ENCODE data around the gene PLA2G4C.

The PLA2G4C gene

DNA sequence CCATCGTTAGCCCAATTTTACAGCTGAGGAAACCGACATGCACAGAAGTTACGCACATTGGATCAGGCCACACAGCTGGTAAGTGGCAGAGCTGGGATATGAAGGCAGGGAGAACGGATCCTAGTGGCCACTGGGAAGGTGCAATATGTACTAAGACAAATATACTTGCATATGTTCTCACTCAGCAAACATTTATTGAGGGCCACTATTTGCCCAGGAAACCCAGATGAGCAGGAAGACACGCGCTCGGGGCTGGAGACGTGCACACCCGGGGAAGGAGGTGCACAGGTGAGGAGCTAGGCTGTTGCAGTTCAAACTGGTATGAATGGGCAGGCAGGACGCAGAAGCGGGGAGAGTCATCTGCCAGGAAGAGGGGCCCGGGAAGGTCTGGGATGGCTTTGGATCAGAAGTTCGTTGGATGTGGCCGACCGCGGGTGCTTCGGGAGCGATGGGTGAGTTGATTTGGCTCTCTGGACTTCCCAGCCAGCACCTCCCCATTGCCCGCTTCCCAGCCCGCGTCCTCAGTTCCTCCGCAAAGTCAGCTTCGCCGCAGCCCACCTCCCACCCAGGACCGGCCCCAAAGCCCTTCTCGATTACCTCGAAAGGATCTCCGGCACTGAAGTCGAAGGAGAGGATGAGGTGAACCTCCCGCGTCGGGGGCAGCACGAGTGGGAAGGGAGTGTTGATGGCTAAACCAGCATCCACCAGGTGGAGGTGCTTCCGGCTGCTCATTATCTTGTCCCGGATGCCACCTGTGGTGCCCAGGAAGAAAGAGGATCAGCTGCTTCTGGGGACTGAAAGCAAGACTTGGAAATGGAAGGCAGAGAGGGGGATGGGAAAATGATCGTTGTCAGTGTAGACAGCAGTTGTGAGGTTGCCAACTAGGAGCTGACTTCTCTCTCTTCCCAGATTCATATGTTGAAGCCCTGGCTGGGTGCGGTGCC lies 48.9 kb downstream of the PLA2G4C start:
- ATAC-seq (replicated peaks) (no peak), DNase-seq (no peak)
- Mint-ChIP-seq H3K36me3 (peaks cover 19 to 27% of the 10 kb centered on the region in 2 donors), H3K27me3 (peaks cover 0 to 13% of the 10 kb centered on the region in 2 donors), H3K9me3 (no peaks in the 10 kb centered on the region), H3K4me3 (no peak overlapping the region), H3K4me1 (peaks cover 0 to 3% of the 10 kb centered on the region in 2 donors), H3K27ac (no peak overlapping the region)

DNA sequence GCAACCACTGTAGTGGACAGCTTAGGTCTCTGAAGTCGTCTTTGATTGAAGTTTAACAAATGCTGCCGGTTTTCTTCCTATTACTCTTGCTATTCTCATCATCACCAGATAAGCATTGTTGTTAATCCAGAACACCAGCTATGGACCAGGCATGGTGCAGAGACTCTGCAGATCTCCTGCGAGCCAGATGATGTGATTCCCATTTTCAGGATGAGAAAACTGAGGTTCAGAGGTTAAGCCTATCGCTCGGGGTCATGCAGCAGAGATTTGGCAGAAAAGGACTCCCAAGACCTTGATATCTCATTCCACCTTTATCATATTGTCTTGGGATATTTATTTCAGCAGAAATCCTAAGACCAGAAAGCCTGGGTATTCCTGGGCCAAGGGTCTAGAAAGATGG lies 50.2 kb downstream of the PLA2G4C start:
- H3K9me3 Mint-ChIP-seq = no peaks in the 10 kb centered on the region
- ATAC-seq (replicated peaks) (no peak), DNase-seq (no peak)
- H3K36me3 Mint-ChIP-seq = peaks cover 14 to 21% of the 10 kb centered on the region in 2 donors
- peaks cover 0 to 3% of the 10 kb centered on the region in 2 donors for H3K4me1 Mint-ChIP-seq
- no peak overlapping the region for H3K27ac Mint-ChIP-seq
- H3K4me3 Mint-ChIP-seq = no peak overlapping the region
- peaks cover 0 to 13% of the 10 kb centered on the region in 2 donors for H3K27me3 Mint-ChIP-seq

DNA sequence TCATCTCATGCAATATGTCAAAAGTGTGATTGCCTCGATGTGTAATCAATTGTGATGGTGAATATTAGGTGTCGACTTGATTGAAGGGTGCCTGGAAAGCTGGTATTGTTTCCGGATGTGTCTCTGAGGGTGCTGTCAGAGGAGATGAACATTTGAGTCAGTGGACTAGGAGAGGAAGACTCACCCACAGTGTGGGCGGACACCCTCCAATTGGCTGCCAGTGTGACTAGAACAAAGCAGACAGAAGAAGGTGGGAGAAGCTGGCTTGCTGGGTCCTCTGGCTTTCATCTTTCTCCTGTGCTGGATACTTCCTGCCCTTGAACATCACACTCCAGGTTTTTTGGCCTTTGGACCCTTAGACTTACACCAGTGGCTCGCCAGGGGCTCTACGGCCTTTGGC lies 51.3 kb downstream of the PLA2G4C start:
- H3K4me1 Mint-ChIP-seq = peaks cover 0 to 3% of the 10 kb centered on the region in 2 donors
- H3K27ac Mint-ChIP-seq = no peak overlapping the region
- peaks cover 12 to 20% of the 10 kb centered on the region in 2 donors for H3K36me3 Mint-ChIP-seq
- DNase-seq = no peak
- no peaks in the 10 kb centered on the region for H3K9me3 Mint-ChIP-seq
- H3K4me3 Mint-ChIP-seq = no peak overlapping the region
- no peak for ATAC-seq (replicated peaks)
- peaks cover 0 to 13% of the 10 kb centered on the region in 2 donors for H3K27me3 Mint-ChIP-seq

DNA sequence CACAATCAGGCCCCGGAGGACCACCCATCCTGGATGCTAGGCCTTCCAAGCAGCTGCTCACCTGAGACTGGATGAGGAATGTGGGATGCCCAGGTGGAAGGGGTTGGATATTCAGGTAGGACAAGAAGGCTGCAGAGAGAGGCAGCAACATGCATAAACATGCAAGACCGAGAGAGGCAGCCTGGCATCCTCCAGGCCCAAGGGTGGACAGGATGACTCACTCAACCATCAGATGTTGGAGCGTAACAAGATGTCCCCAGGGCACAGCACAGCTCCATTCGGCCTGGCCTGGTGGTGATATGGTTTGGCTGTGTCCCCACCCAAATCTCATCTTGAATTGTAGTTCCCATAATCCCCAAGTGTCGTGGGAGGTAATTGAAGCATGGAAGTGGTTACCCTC lies 56.8 kb downstream of the PLA2G4C start:
- Mint-ChIP-seq H3K9me3 (peaks cover 4 to 8% of the 10 kb centered on the region in 2 donors), H3K27me3 (no peaks in the 10 kb centered on the region), H3K36me3 (peaks cover 30 to 31% of the 10 kb centered on the region in 2 donors), H3K4me3 (no peak overlapping the region), H3K27ac (no peak overlapping the region), H3K4me1 (no peaks in the 10 kb centered on the region)
- ATAC-seq (replicated peaks) (no peak), DNase-seq (no peak)

DNA sequence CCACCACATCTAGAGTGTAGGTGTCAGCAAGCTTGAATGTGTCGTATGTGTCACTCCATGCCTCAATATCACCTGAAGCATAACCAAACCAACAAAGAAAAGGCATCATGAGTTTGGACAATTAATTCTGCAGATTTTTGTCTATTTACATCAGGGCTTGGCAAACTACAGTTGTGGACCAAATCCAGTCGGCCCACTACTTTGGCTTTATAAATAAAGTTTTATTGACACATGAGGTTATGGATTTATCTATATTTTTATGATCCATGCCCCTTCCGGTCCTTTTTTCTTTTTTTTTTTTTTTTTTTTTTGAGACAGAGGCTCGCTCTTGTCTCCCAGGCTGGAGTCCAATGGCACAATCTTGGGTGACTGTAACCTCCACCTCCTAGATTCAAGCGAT lies 57.5 kb downstream of the PLA2G4C start:
- Mint-ChIP-seq H3K9me3 (peaks cover 4 to 8% of the 10 kb centered on the region in 2 donors), H3K27ac (no peak overlapping the region), H3K4me1 (no peaks in the 10 kb centered on the region), H3K4me3 (no peak overlapping the region), H3K36me3 (peaks cover 31 to 34% of the 10 kb centered on the region in 2 donors), H3K27me3 (no peaks in the 10 kb centered on the region)
- ATAC-seq (replicated peaks) (no peak), DNase-seq (no peak)

DNA sequence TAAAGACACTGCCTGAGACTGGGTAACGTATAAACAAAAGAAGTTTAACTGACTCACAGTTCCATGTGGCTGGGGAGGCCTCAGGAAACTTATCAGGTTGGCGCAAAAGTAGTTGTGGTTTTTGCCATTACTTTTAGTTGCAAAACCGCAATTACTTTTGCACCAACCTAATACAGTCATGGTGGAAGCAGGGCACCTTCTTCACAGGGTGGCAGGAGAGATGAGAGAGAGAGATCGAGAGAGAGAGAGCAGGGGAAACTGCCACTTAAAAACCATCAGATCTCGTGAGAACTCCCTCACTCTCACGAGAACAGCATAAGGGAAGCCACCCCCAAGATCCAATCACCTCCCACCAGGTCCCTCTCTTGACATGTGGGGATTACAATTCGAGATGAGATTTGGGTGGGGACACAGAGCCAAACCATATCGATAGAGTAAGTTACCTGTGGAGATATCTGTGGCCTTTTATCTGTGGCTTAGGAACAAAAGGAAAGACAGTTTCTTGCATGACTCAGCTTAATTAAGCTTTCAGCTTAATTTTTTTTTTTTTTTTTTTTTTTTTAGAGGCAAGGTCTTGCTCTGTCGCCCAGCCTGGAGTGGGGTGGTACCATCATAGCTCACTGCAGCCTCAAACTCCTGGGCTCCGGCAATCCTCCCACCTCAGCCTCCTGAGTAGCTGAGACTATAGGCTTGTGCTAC lies 59.1 kb downstream of the PLA2G4C start:
- ATAC-seq (replicated peaks) (no peak), DNase-seq (no peak)
- Mint-ChIP-seq H3K9me3 (peaks cover 4 to 8% of the 10 kb centered on the region in 2 donors), H3K36me3 (peaks cover 35 to 38% of the 10 kb centered on the region in 2 donors), H3K4me3 (no peak overlapping the region), H3K27me3 (no peaks in the 10 kb centered on the region), H3K27ac (no peak overlapping the region), H3K4me1 (no peaks in the 10 kb centered on the region)

DNA sequence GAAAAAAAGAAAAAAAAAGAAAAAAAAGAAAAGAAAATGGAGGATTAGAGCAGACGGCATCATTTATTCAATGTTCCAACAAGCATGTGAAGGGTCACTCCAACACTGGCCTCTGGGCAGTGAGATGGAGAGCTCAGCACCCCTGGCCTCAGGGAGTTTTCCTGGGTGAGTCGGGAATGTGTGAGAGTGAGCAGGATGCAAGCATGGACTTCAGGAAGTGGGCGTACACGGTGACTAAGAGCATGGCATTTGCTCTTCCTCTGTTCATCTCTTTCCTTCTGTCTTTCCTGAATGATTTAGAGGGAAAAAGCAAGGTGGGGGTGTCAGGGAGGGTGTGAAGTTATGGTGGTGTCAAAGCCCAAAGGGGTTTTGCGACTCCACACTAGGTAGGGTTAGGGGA lies 66.1 kb downstream of the PLA2G4C start:
- Mint-ChIP-seq H3K27ac (no peak overlapping the region), H3K9me3 (peaks cover 4 to 11% of the 10 kb centered on the region in 2 donors), H3K27me3 (peaks cover 31 to 36% of the 10 kb centered on the region in 2 donors), H3K4me1 (no peaks in the 10 kb centered on the region), H3K4me3 (no peak overlapping the region), H3K36me3 (peaks cover 12 to 15% of the 10 kb centered on the region in 2 donors)
- DNase-seq (no peak), ATAC-seq (replicated peaks) (no peak)

DNA sequence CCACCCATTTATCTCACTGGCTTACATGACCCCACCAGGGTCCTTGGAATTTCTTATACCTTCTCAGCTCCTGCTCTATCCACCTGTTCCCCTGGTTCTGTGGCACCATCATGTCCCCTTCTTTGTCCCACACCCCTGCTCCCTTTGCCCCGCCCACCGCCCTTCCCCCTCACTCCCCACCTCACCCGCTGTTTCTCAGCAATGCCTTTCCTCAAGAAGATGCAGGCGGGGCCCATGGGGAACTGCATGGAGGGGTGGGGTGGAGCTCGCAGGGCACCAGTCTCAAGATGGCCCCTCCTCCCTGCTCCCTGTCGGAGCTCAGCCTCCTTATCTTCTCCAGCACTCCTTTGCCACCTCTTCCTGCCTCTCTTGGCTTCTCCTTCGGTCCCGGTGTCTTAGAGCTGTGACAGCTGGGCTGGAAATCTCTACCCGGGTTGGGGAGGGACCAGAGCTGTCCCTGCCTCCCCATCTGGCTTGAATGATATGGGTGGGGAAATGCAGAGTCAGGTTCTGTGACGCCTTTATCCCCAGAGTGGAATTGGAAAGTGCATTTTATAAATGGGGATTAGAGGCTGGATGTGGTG lies 66.8 kb downstream of the PLA2G4C start, which contains the start of gene CABP5:
TSS of gene CABP5 (minus strand) at position 405 of the 584 bp plus-strand sequence. CDS start at position 248, 157 bp downstream.
- ATAC-seq (replicated peaks) (no peak), DNase-seq (no peak)
- Mint-ChIP-seq H3K27me3 (peaks cover 38 to 43% of the 10 kb centered on the region in 2 donors), H3K4me1 (no peaks in the 10 kb centered on the region), H3K4me3 (no peak within 1 kb of the TSS), H3K36me3 (peaks cover 7 to 14% of the 10 kb centered on the region in 2 donors), H3K9me3 (peaks cover 7 to 8% of the 10 kb centered on the region in 2 donors), H3K27ac (no peak within 1 kb of the TSS)

DNA sequence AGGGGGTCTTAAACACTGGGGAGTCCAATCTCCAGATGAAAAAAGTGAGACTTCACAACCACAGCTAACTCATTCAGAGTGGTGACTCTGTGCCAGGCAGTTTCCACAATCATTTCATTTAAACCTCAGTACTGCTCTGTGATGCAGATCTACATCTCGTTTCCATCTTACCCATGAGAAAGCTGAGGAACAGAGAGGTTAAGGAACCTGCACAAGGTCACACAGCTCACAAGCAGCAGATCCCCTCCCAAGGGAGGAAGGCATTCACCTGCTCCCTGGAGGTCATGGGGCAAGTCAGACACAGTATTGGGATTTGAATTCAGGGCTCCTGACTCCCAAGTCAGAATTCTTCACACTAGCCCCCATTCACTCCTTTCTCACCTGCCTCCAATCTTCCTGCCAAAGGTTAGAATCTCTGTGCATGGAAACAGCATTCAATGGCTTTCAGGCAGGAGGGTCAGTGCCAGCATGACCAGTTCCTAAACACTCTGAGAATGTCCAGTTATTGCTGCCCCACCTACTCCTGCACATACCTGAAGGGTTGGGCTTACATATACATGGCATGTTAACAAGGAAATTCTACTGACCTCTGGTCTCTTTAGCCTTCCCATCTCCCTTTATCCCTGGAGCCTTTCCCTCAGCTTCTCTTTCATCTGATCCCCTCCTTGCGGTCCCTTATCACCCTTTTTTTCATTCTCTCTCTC lies 68.6 kb downstream of the PLA2G4C start:
- peaks cover 8% of the 10 kb centered on the region in 2 donors for H3K9me3 Mint-ChIP-seq
- no peak for ATAC-seq (replicated peaks)
- no peak overlapping the region for H3K27ac Mint-ChIP-seq
- H3K27me3 Mint-ChIP-seq = peaks cover 40 to 44% of the 10 kb centered on the region in 2 donors
- no peaks in the 10 kb centered on the region for H3K4me1 Mint-ChIP-seq
- H3K36me3 Mint-ChIP-seq = peaks cover 2 to 8% of the 10 kb centered on the region in 2 donors
- no peak overlapping the region for H3K4me3 Mint-ChIP-seq
- DNase-seq = no peak

DNA sequence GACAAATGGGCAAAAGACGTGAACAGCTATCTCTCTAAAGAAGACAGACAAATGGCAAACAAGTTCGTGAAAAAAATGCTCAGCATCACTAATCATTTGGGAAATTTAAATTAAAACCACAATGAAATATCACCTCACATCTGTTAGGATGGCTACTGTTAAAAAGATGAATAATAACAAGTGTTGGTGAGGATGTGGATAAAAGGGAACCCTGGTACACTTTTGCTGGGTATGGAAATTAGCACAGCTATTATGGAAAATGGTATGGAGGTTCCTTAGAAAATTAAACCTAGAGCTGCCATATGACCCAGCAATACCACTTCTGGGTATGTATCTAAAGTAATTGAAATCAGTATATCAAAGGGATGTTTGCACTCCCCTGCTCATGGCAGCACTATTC lies 73.9 kb downstream of the PLA2G4C start:
- no peaks in the 10 kb centered on the region for H3K4me1 Mint-ChIP-seq
- H3K27me3 Mint-ChIP-seq = peaks cover 39 to 47% of the 10 kb centered on the region in 2 donors
- H3K36me3 Mint-ChIP-seq = peaks cover 2 to 5% of the 10 kb centered on the region in 2 donors
- DNase-seq (no peak), ATAC-seq (replicated peaks) (no peak)
- H3K4me3 Mint-ChIP-seq = no peak overlapping the region
- peaks cover 8 to 9% of the 10 kb centered on the region in 2 donors for H3K9me3 Mint-ChIP-seq
- no peak overlapping the region for H3K27ac Mint-ChIP-seq

DNA sequence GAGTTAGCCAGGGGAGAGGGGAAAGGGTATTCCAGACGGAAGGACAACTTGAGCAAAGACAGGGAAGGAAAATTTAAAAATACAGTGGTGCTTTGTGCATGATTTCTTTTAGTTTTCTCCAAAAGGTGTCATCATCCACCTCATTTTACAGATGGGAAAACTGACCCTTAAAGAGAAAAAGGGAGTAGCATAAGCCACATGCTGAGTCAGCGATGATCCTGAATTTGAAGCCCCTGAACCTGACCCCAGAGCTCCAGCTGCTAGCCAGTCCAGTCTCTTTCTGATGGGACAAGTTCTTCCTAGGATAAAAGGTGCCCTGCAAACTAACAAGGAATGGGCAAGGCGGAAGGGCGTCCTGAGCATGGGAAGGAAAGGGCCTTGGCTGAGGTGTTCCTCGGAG lies 77.0 kb downstream of the PLA2G4C start:
- ATAC-seq (replicated peaks) = no peak
- Mint-ChIP-seq H3K27ac (no peak overlapping the region), H3K4me3 (no peak overlapping the region), H3K27me3 (peaks cover 18 to 38% of the 10 kb centered on the region in 2 donors), H3K36me3 (no peaks in the 10 kb centered on the region), H3K9me3 (peaks cover 5 to 9% of the 10 kb centered on the region in 2 donors), H3K4me1 (no peaks in the 10 kb centered on the region)
- DNase-seq = no peak

DNA sequence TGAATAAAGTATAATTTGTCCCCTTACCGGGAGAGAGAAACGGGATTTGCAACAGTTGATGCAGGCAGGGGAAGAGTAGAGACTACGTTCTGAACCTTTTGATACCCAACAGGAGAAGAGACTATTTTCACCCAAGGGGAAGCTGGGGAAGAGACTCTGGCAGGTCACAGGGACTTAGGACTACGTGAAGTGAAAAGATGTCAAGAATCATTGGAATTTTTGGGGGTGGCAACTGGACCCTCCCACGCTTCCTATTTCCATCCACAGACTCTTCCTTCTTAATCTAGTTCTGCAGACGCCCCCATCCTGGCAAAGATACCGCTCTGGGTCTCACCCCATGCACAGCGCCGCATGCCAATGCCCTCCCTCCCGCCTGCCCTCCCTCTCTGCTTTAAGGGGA lies 80.5 kb downstream of the PLA2G4C start:
- ATAC-seq (replicated peaks) = no peak
- peaks cover 0 to 3% of the 10 kb centered on the region in 2 donors for H3K9me3 Mint-ChIP-seq
- H3K27ac Mint-ChIP-seq = no peak overlapping the region
- peaks cover 33 to 59% of the 10 kb centered on the region in 2 donors for H3K27me3 Mint-ChIP-seq
- no peak overlapping the region for H3K4me3 Mint-ChIP-seq
- no peaks in the 10 kb centered on the region for H3K4me1 Mint-ChIP-seq
- DNase-seq = no peak
- peaks cover 0 to 3% of the 10 kb centered on the region in 2 donors for H3K36me3 Mint-ChIP-seq

DNA sequence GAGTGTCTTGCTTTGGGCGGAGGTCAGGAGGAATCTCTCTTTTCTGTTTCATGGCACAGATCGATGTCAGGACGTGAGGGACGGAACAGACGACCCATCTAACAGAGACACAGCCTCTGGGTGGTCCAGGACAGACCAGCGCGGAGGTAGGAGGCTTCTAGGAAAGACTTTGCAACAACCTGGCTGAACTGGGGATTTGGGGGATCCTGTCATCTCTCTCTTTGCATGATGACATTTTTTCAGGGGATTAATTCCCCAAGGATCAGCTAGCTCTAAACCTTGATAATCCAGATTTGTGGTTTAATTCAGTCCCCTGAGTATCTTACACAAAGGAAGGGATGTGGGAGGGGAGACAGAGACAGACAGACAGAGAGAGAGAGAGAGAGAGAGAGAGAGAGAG lies 81.2 kb downstream of the PLA2G4C start:
- DNase-seq (no peak), ATAC-seq (replicated peaks) (no peak)
- Mint-ChIP-seq H3K36me3 (peaks cover 0 to 3% of the 10 kb centered on the region in 2 donors), H3K9me3 (peaks cover 0 to 3% of the 10 kb centered on the region in 2 donors), H3K4me1 (no peaks in the 10 kb centered on the region), H3K27ac (no peak overlapping the region), H3K4me3 (no peak overlapping the region), H3K27me3 (peaks cover 39 to 64% of the 10 kb centered on the region in 2 donors)

DNA sequence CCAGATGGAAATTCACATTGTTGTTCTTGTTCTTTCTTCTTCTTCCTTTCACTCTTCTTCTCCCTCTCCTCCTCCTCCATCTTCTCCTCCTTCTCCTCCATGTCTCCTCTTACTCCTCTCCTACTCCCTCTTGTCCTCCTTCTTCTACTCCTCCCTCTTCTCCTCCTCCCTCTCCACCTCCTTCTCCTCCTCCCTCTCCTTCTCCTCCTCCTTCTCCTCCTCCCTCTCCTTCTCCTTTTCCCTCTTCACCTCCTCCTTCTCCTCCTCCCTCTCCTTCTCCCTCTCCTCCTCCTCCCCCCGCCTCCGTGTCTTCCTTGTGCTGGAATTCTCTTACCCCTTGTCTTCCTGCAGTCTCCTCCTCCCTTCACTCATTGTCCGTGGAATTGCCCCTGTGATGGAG lies 85.1 kb downstream of the PLA2G4C start:
- Mint-ChIP-seq H3K27me3 (peaks cover 38 to 66% of the 10 kb centered on the region in 2 donors), H3K36me3 (peaks cover 0 to 3% of the 10 kb centered on the region in 2 donors), H3K4me3 (no peak overlapping the region), H3K4me1 (no peaks in the 10 kb centered on the region), H3K27ac (no peak overlapping the region), H3K9me3 (peaks cover 4 to 5% of the 10 kb centered on the region in 2 donors)
- no peak for ATAC-seq (replicated peaks)
- DNase-seq = no peak

Measured in stimulated activated naive B cell treated with anti-CD40 and anti-IgM and Interleukin-4, amounts not matched to agents 10 μg/mL and 1 μg/mL and 100 μg/mL, for 72 hours (primary cell).